ENCODE measurements around the gene SYNJ2. TPM values are rescaled to one million over a fixed set of nuclear protein-coding genes. Genes with fewer than 3 reads are reported as not detected.

SYNJ2 gene
- total RNA-seq, 1 experiment from 2014 or later: 24.5 TPM

DNA sequence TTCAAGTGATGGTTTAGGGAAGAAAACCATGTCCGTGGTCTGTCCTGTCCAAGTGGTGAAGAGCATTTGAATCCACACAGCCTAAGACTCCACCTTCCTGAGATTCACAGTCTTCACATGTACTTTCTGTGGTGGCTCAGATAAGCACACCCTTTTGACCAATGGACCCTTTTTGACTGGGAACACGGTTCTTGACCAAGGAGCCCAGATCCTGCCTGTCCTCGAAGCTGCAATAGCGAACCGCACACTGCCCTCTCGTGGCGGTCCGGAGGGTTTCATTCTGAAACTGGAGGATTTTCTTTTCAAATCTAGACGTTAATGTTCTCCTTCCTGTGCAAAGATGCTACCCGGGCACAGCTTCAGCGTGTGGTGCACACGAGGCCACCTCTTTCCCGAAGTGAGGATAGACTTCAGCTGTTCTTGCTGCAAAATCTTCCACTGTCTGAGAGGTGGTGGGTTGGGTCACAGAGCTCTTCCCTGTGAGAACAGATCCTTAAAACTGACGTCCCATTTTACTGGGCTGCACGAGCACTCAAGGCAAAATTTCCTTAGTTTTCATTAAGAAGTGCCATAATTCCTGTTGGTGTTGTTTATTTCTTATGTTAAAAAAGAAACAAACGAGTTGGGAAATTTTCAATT lies 90.5 kb downstream of the SYNJ2 start:
- Mint-ChIP-seq H3K27me3 (ENCODE audit: low read depth) (no peaks in the 10 kb centered on the region), H3K4me3 (no peak overlapping the region), H3K4me1 (peaks cover 4 to 17% of the 10 kb centered on the region in 2 experiments), H3K27ac (peak overlapping the region in 1 of 3 experiments; percentile 4; a peak in 1 of 7 replicates), H3K9me3 (no peaks in the 10 kb centered on the region), H3K36me3 (ENCODE audit: insufficient read depth in 1 of 3, low read depth in 3 of 3) (peaks cover 3 to 64% (median 4%) of the 10 kb centered on the region in 3 experiments; a peak in 6 of 7 replicates)
- peak; percentile 75 for DNase-seq
- Histone ChIP-seq H3K18ac (ENCODE audit: insufficient read length, low read depth, low read length) (no peak overlapping the region), H4K5ac (ENCODE audit: insufficient read length, low read depth, low read length) (no peak overlapping the region), H3K23me2 (ENCODE audit: insufficient read length, low read depth, low read length, poor library complexity, severe bottlenecking) (no peaks in the 10 kb centered on the region), H3K4me2 (ENCODE audit: insufficient read depth, insufficient read length, low read length) (no peak overlapping the region), H3T11ph (ENCODE audit: low read length) (no peak overlapping the region), H2BK20ac (ENCODE audit: low read depth, low read length, poor library complexity, severe bottlenecking) (no peak overlapping the region), H2AK5ac (ENCODE audit: insufficient read length, low read length) (no peak overlapping the region), H3K23ac (ENCODE audit: insufficient read length, low read depth, low read length) (no peak overlapping the region), H2BK15ac (ENCODE audit: low read depth, low read length) (no peak overlapping the region), H3K27ac (ENCODE audit: insufficient read length, low read depth, low read length) (no peak overlapping the region), H3K9me3 (ENCODE audit: control insufficient read depth, low read depth, low read length) (no peaks in the 10 kb centered on the region), H2BK5ac (ENCODE audit: insufficient read length, low read length) (no peak overlapping the region), H3K27me3 (ENCODE audit: insufficient read depth, low read length) (no peaks in the 10 kb centered on the region), H3K4me1 (ENCODE audit: insufficient read depth, low read length) (no peaks in the 10 kb centered on the region), H3K79me1 (ENCODE audit: insufficient read depth, low read depth, low read length, poor library complexity, severe bottlenecking) (no peaks in the 10 kb centered on the region), H2BK120ac (ENCODE audit: low read depth, low read length, poor library complexity, severe bottlenecking) (no peak overlapping the region), H4K20me1 (ENCODE audit: control insufficient read depth, insufficient read depth, insufficient read length) (no peaks in the 10 kb centered on the region), H3K9ac (ENCODE audit: extremely low read depth, insufficient read length, low read length) (no peak overlapping the region), H2BK12ac (ENCODE audit: insufficient read length, low read depth, low read length) (no peak overlapping the region), H2AFZ (ENCODE audit: low read length) (no peak overlapping the region), H4K8ac (replicated peaks; ENCODE audit: insufficient read length, low read depth, low read length) (no peak overlapping the region), H3K56ac (ENCODE audit: insufficient read length, low read depth, low read length) (no peak overlapping the region), H3K14ac (ENCODE audit: insufficient read depth, low read length) (no peak overlapping the region), H4K91ac (ENCODE audit: insufficient read length, low read depth, low read length) (no peak overlapping the region), H3K79me2 (ENCODE audit: insufficient read depth, low read length) (no peaks in the 10 kb centered on the region), H3K4ac (ENCODE audit: low read depth, low read length) (no peak overlapping the region)
- no CpG with 5 or more reads among the region's 16 CpGs for WGBS (ENCODE audit: extremely low coverage, insufficient read length, low lambda C conversion rate)
- TF ChIP-seq, protein P1, sequence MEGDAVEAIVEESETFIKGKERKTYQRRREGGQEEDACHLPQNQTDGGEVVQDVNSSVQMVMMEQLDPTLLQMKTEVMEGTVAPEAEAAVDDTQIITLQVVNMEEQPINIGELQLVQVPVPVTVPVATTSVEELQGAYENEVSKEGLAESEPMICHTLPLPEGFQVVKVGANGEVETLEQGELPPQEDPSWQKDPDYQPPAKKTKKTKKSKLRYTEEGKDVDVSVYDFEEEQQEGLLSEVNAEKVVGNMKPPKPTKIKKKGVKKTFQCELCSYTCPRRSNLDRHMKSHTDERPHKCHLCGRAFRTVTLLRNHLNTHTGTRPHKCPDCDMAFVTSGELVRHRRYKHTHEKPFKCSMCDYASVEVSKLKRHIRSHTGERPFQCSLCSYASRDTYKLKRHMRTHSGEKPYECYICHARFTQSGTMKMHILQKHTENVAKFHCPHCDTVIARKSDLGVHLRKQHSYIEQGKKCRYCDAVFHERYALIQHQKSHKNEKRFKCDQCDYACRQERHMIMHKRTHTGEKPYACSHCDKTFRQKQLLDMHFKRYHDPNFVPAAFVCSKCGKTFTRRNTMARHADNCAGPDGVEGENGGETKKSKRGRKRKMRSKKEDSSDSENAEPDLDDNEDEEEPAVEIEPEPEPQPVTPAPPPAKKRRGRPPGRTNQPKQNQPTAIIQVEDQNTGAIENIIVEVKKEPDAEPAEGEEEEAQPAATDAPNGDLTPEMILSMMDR (conservative IDR thresholded peaks at IDR 0.05): peak; percentile 92
